Hematopoietic multipotent progenitor cell treated with erythropoietin and hydrocortisone succinate and interleukin-3 and kit ligand, for 6 days (in vitro differentiated cells): ENCODE results near the gene PLCB1.
A peak's percentile ranks its signal among the peaks of the same experiment; 100 is the strongest.
"Not testable (repeated sequence)": the region's sequence is repeated elsewhere in the genome, so short reads cannot be mapped to it uniquely, and the experiment has no call there.

Experiments
- DNase-seq: peaks from one replicate; pipeline ENCODE4 v3.0.0-alpha.2; 2015

PLCB1 gene

DNA sequence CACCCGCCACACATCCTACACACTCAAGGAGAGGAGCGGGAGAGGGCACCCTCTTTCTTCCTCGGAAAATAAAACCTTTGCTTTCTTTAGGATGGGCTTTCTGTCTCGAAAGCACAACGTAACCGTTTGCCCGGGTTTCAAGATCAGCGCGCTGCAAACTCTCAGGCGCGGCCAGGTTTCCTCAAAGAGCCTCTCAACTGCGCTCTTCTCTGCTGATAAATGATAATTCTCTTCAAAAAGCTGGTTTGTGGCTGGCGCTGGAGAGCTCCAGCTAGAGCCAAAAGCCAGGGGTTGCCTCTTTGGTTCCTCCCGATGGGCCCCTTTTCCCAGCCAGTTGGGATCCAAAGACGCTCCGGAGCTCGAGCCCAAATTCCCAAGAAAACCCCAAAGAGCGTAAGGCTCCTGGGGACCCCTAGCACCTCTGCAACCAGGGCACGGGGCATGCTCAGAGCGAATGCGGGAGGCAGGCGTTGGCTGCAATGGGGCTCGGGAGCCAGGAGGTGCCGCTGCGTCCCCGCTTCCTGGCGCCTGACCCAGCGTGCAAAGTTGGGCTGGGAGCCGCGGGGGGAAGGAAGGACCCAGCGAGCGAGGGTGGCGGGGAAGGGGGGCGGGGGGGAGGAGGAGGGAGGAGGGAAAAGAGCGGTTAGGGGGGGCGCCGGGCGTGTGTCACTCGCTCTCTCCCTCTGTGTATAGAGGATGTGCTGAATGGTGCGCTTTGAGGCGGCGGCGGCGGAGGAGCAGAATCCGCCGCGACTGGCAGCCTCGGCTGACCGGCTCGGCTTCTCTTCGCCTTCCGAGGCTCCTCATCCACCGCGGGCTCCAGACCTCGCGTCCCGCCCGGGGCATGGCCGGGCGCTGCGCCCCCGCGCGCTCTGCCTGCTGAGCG, at the start of gene PLCB1:
TSS of gene PLCB1 (plus strand) at position 669 of the 886 bp plus-strand sequence. CDS start 386 bp downstream, outside the sequence.
- DNase-seq, result peak; percentile 88

DNA sequence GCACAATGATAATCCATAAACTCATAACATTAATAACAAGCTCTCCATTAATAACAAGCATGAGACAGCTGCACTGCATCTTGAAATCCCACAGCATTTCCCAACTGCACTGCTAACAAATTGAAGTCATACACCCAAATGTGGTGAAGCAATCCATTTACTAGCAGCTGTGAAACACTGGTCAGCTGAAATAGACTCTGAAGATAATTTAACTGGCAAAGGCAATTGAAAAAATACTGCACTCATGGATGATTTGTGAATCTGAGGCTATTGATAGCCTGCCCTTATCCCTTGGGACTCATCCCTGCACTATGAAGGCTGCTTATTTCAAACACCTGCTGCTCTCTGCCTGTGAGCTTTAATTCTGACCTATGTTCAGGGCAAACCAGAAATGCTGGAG, 49.1 kb upstream of the PLCB1 start:
- peak; percentile 48 for DNase-seq

DNA sequence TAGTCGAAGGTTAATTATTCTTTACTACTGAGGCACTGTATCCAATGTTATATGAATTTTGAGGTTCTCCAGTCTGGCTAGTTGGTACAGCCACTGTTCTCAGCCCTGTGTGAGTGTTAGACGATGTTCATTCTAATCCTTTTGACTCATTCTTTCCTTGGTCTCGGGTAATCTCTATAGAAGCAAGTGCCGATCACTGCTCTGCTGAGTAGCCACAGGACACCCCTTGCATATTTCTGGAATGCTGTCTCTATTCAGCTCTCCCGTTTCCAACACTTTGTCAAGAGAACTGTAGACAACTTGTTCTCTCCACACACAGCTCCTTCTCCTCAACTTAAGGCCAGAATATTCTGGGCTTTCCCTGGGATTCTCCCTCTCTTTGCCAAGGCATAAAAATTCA, 42.4 kb upstream of the PLCB1 start:
- no peak for DNase-seq

- peak; percentile 9 for DNase-seq
These were observed 37.6 kb upstream of the PLCB1 start for GRCh38 chr20:8094415-8094818.

DNA sequence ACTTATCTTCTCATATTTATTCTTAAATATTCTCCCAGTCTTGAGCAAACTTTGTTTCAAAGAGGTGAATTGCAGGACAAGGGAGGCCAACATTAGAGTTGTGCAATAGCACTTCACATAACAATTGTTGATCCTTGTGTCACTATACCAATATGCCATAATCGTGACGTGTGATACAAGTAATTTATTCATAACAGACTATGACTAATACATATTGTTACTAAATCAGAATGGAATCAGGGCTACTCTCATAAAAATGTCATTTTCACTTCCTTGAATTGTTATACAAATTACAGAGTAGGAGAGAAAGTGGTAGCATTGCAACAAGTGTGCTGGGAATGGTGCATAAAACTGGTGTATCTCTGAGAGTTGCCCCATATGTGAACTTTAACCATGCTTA, 37.2 kb upstream of the PLCB1 start:
- no peak for DNase-seq

GRCh38 chr20:8095648-8096572, 36.2 kb upstream of the PLCB1 start:
- no peak for DNase-seq

DNA sequence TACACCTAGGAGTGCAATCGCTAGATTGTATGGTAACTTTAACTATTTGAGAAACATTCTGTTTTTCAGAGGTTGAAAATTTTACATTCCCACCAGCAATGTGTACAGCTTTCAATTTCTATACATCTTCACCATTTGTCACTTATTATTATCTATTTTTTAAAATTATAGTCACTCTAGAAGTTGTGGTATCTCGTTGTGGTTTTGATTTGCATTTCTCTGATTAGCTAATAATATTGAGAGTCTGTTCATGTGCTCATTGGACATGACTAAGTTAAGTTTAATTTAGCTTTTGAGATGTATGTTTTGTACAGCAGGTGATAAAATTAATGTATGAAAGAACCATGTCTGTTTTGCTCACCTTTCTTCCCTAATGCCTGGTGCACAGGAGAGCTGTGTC, 34.8 kb upstream of the PLCB1 start:
- no peak for DNase-seq

DNA sequence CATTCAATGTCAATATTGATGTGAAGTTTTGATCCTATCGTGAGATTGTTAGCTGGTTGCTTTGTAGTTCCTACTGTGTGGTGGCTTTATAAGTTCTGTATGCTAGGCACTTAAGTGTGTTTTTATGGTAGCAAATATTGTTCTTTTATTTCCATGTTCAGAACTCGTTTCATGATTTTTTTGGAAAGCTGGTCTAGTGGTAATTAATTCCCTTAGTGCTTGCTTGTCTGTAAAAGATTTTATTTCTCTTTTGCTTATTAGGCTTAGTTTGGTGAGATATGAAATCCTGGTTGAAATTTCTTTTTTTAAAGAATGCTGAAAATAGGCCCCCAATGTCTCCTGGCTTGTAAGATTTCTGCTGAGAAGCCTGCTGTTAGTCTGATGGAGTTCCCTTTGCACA, 27.8 kb upstream of the PLCB1 start:
- no peak for DNase-seq

DNA sequence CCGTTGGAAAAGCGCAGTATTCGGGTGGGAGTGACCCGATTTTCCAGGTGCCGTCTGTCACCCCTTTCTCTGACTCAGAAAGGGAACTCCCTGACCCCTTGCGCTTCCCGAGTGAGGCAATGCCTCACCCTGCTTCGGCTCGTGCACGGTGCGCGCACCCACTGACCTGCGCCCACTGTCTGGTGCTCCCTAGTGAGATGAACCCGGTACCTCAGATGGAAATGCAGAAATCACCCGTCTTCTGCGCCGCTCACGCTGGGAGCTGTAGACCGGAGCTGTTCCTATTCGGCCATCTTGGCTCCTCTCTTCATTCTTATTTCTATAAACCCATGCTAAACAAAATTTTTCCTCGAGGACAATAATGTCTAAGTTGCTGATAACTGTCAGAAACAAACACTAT, 17.5 kb upstream of the PLCB1 start:
- not testable (repeated sequence) for DNase-seq

GRCh38 chr20:8115436-8115835, 16.6 kb upstream of the PLCB1 start:
- DNase-seq, result no peak

DNA sequence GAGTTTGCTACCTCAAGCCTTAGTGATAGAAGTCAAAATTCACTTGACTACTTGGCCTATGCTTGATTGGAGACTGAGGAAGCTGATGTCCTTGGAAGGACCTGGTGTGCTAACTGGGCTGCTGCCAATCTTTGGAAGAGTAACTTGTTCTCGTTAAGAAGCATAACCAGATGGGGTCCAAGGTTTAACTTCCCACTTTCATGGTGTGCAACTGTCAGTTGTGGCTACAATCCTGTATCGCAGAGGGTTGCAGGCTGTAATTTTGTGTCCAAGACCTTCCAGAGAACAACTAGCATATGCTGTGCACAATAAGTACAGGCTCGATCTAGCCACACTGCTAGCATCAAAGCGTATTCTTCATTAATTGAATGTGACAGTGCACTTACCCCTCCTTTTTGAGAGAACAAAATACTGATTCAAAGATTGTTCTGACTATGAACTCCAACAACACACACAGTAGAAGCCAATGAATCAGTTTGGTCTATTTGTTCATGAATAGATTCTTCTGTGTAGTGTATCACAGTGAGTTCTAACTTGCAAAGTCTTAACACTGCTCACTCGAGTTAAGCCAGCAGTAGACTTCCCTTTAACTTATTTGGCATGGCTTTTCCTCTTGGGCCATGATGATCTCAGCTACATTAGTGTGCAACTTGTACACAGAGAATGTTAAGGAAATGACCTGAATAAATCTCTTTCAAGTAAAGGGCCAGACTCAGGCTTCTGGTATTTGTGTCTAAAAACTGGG, 15.8 kb upstream of the PLCB1 start:
- no peak for DNase-seq

DNA sequence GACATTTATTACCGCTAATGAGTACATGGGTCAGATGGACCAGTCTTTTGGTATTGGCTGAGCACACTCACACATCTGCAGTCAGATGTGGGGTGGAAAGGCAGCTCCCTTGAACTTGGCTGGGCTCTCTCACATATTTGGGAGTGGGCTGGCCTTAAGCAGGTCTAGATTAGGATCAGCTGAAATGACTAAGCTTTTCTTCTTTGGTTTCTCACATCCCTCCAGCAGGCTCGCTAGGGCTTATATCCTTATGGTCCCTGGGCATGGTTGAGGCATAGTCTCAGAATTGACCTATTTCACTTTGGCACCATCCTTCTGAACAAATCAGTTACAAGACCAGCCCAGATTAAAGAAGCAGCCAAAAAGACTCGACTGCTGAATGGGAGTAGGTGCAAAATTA, 14.4 kb upstream of the PLCB1 start:
- DNase-seq, result peak; percentile 11

DNA sequence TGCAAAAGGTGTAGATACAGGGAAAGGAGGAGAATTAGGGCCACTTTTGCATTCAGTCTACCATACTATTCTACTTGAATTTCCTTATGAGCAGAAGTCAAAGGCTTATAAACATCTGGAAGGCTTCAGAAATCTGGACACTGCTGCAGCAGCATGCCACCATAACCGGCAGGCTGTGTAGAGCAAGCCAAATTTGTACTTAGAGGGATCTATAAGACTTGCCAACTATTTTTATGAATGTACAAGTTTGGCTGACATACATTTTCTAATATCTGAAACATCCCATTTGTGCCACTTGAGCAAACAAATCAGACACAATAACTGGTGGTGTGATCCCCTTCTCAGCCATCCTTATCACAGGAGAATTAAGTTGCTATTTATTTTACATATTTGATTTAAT, 14.0 kb upstream of the PLCB1 start:
- DNase-seq, result no peak

DNA sequence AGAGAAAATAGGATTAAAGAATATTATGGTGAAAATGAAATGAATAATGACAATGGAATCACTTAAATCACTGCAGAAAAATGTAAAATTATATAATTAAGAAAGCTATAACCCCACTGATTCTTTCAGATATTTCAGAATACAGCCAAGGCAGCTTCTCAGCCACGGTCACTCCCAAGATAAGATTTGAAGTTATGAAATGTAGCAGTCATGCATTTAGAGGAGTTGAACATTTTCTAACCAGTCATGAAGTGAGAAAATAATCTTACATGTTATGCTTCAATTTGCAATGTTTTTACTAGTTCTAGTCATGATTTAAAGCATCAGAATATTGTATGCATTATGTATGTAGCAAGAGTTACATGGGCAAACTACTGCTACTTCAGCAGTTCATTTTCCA, 13.3 kb upstream of the PLCB1 start:
- no peak for DNase-seq

- DNase-seq, result no peak
These were observed 10.4 kb upstream of the PLCB1 start for GRCh38 chr20:8121666-8122065.

DNA sequence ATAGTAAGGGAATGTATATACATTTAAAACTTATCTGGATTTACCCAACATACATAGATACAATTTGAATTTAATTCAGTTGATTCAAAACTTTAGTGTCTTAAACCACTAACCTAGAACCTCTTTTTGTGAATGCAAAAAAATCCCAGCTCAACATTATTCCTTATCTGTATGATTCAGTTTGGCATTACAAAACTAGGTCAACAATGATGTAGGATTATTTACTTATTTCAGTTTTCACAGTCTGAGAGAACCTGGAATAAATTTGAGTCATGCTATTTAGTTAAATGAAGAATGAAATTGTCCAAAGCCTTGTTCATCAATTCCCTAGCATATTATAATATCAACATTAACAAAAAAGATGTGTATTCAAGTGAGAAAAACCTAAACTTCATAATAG, 7.4 kb upstream of the PLCB1 start:
- no peak for DNase-seq

DNA sequence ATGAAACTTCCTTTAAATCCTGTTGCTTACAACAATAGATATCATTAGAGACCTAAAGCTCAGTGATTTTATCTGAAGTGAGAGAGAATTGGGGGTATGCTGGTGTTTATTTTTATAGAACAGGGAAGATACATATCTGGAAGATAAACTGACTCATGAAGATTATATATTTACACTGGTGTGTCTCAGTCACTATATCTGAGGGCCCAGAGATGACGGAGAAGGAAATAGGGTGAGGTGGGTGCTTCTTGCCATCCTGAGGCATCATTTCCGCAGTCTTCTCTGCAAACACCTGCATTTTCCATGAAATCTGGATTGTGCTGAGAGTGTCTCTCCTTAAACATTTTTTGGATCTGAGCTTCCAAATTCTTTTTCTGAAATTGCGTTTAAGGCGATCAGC, 5.9 kb upstream of the PLCB1 start:
- DNase-seq, result no peak

DNA sequence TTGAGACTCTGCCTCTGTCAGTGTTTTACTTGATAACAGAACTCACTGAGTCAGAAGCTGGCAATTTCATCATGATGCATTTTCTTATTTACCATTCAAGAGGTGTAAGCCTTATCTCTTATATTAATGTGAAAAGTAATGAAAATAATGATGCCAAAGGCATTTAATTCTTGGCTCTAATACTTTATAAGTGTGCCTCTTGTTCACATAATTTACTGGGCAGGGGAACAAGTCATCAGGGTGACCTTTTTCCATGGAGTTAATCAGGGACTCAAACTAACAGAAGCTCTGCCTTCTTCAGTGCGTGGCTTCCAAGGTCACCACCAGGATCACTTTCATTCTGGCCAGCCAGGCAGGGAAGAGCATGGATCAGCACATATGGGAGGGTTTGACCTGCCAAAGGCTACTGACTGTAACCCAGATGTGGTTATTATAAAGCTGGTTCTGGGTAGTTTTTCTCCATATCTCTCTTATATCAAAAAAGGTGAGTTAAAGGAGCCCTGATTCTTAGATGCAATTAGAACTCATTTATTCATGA, 5.2 kb upstream of the PLCB1 start:
- no peak for DNase-seq

DNA sequence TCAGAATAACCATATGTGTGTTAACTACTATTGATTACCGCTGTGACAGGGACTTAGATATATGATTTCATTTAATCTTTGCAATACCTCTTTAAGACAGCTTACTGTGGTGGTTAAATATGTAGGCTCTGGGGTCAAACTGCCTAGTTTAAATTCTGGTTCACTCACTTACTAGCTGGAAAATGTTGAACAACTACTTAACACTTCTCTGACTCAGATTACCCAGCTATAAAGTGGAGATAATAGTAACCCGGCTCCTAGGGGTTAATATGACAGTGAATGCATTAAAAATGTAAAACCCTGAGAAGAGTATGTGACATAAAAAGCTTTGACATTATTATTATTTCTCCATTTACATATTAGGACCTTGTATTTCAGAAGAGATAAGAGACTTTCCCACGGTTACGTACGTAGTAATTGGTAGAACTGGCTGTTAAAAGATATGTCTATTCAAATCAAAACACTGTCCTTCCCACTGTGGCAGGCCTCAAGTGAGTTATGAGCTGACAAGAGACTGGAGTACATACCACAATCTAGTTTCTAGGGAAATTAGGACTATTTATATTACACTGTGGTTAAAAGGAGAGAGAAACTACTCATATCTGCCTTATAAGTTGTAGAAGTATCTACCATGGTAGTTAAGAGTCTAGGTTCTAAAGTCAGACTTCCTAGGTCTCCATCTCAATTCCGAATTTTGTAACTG, 4.4 kb upstream of the PLCB1 start:
- DNase-seq, result no peak

- DNase-seq, result no peak
These were observed 3.6 kb upstream of the PLCB1 start for GRCh38 chr20:8128291-8129060.

- no peak for DNase-seq
These were observed 2.7 kb upstream of the PLCB1 start for GRCh38 chr20:8129211-8129976.
